ENCODE measurements around the gene LRP1B.

LRP1B gene

DNA sequence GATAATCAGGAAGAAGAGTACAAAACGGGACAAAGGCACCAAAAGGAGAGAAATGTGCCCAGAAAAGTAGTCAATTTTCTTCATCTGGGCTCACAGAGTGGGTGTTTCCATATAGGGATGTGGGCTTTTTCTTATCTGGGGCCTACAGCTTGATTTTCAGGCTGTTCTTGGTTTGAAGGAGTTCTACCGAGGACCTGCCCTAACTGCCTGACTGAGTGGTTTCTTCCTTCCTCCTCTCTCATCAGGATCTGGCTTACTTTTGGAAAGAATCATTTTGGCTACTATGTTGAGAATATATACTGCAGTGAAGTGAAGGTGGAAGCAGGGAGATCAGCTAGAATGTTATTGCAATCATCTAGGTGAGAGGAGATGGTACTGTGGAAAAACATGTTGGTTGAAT, 316.7 kb downstream of the LRP1B start:
- ATAC-seq (replicated peaks) = no peak
- H3K9me3 Mint-ChIP-seq = peaks cover 19 to 30% of the 10 kb centered on the region in 2 donors
- H3K27me3 Mint-ChIP-seq = no peaks in the 10 kb centered on the region
- H3K36me3 Mint-ChIP-seq = no peaks in the 10 kb centered on the region
- no peak for DNase-seq
- H3K4me1 Mint-ChIP-seq = no peaks in the 10 kb centered on the region
- no peak overlapping the region for H3K27ac Mint-ChIP-seq
- no peak overlapping the region for H3K4me3 Mint-ChIP-seq

DNA sequence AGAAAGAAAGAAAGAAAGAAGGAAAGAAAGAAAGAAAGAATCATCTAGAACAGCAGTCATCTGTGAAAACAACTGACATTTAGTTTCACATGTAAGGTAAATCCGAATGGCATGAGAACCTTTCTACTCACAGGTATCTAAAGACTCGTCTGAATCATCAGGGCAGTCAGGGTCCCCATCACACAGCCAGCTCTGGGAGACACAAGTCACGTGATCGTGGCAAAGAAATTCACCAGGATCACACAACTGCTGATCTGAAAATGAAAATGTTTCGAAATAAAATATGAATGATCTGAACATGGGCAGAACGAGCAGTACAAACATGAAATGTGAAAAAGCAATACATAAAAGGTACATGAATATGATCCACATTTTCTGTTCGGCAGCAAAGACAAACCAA, 320.7 kb downstream of the LRP1B start:
- Mint-ChIP-seq H3K4me3 (no peak overlapping the region), H3K36me3 (no peaks in the 10 kb centered on the region), H3K4me1 (no peaks in the 10 kb centered on the region), H3K27ac (no peak overlapping the region), H3K9me3 (peaks cover 19 to 20% of the 10 kb centered on the region in 2 donors), H3K27me3 (no peaks in the 10 kb centered on the region)
- DNase-seq = no peak
- no peak for ATAC-seq (replicated peaks)

DNA sequence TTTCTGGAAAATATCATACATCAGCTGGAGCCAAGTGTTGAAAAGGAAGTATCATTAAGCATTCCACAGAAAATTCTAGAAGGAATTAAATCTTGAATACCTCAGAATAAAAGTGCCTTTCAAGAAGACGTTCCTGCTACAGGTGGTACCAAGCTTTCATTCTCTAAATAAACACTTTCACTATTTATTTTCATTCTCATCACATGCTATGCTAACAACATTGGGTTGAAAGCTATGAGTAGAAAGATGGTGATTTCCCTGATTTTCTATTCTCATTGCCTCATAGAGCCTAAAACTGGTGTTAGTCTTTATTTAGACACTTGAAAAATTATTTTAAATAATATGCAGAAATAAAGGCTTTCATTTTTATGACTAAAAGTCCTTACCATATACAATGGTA, 324.7 kb downstream of the LRP1B start:
- no peaks in the 10 kb centered on the region for H3K4me1 Mint-ChIP-seq
- ATAC-seq (replicated peaks) (no peak), DNase-seq (no peak)
- no peaks in the 10 kb centered on the region for H3K27me3 Mint-ChIP-seq
- H3K27ac Mint-ChIP-seq = no peak overlapping the region
- no peak overlapping the region for H3K4me3 Mint-ChIP-seq
- no peaks in the 10 kb centered on the region for H3K36me3 Mint-ChIP-seq
- peaks cover 0 to 3% of the 10 kb centered on the region in 2 donors for H3K9me3 Mint-ChIP-seq

DNA sequence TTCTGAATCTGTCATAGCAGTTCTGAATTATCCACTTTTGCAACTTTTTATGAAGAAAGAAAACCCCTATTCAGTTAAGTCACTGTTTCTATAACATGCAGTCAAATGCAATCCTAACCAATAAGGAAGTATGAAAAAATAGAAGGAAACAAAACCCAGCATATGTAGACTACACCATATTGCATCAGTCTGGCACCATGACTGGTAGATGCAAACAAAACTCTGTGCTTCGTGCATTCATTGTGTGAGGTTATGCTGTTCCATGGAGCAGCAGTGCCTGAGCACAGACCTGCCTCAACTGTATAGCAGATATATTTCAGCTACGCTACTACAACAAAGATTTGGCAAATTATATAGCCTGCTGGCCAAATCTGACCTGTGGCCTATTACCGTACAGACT, 325.5 kb downstream of the LRP1B start:
- DNase-seq (no peak), ATAC-seq (replicated peaks) (no peak)
- no peaks in the 10 kb centered on the region for H3K4me1 Mint-ChIP-seq
- H3K27me3 Mint-ChIP-seq = no peaks in the 10 kb centered on the region
- no peak overlapping the region for H3K4me3 Mint-ChIP-seq
- H3K9me3 Mint-ChIP-seq = peaks cover 0 to 3% of the 10 kb centered on the region in 2 donors
- H3K27ac Mint-ChIP-seq = no peak overlapping the region
- no peaks in the 10 kb centered on the region for H3K36me3 Mint-ChIP-seq

DNA sequence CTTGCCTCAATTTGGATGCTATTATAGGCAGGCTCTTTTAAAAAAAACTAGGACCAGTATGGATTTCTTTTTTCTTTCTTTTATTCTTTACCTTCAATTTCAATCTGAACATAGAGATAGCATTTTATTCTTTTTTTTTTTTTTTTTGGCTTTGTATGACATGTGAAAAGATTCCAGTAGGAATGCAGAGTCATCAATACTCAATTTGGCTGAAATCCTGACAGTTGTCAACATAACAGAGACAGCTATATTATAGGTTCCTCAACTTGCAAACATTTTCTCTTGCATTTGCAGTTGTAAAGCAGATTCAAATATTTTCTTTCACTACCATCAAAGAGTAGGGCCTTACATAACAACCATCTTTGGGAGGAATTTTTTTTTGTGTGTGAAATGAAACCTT, 334.4 kb downstream of the LRP1B start:
- Mint-ChIP-seq H3K4me3 (no peak overlapping the region), H3K36me3 (no peaks in the 10 kb centered on the region), H3K27ac (no peak overlapping the region), H3K27me3 (no peaks in the 10 kb centered on the region), H3K9me3 (no peaks in the 10 kb centered on the region), H3K4me1 (no peaks in the 10 kb centered on the region)
- no peak for ATAC-seq (replicated peaks)
- DNase-seq = no peak

DNA sequence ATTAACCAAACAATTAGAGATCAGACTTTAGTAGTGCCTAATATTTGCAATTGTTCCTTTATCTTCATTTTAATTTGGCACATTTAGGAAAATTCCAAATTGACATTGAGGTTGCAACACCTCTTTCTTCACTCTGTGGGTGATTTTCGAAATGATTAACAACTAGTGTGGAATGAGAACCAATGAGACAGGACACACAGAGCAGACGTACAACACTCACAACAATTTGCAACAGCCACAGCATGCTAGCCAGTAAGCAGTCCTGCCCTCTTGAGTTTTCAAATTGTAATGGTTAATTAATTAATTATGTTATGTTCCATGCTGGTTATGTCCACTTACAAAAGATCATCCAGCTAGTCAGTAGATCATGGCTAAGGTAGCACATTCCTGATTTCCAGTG, 339.3 kb downstream of the LRP1B start:
- Mint-ChIP-seq H3K9me3 (no peaks in the 10 kb centered on the region), H3K36me3 (no peaks in the 10 kb centered on the region), H3K27me3 (no peaks in the 10 kb centered on the region), H3K4me1 (no peaks in the 10 kb centered on the region), H3K4me3 (no peak overlapping the region), H3K27ac (no peak overlapping the region)
- DNase-seq = no peak
- no peak for ATAC-seq (replicated peaks)

DNA sequence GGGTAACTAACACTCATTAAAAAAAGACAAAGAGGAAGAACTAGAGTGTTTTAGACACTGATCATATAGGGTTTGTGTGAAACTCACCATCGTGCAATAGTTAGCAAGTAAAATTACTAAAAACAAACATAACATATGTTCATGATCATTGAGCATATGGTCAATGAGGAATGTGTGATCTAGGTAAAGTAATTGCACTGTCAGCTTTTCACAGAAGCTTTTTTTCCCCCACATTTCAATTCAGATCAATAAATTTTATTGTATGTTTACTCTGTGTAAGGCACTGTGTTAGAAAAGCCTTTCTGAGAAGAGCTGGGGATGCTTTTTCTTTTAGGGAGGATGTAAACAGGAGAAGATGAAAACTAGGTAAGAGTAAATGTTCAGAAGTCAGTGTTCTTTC, 348.2 kb downstream of the LRP1B start:
- Mint-ChIP-seq H3K4me3 (no peak overlapping the region), H3K27ac (no peak overlapping the region), H3K27me3 (no peaks in the 10 kb centered on the region), H3K36me3 (no peaks in the 10 kb centered on the region), H3K9me3 (no peaks in the 10 kb centered on the region), H3K4me1 (no peaks in the 10 kb centered on the region)
- DNase-seq = no peak
- ATAC-seq (replicated peaks) = no peak

DNA sequence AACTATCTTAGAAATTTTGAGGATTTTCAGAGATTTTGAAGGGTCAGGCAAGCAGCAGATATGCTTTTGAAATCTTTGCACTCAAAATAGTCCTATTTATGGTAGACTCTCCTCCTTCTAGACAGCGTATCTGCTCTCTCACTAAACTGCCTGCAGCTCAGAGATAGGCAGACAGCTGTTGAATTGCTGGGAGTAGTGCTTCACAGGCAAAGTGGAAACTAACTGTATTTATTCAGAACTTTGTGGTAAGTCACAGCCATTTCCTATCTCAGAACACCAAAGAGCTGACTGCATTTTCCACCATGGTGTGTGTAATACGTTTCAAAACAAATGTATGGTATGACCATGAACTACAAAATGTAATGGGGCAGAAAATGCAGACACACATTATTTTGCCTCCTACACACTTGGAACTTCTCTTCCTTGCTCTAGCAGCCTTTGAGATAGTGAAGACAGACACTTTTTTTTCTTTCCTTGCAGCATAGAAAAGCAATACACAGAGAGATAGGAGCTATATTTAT, 352.4 kb downstream of the LRP1B start:
- Mint-ChIP-seq H3K9me3 (peaks cover 0 to 2% of the 10 kb centered on the region in 2 donors), H3K4me3 (no peak overlapping the region), H3K27me3 (no peaks in the 10 kb centered on the region), H3K36me3 (no peaks in the 10 kb centered on the region), H3K27ac (no peak overlapping the region), H3K4me1 (no peaks in the 10 kb centered on the region)
- DNase-seq (no peak), ATAC-seq (replicated peaks) (no peak)

DNA sequence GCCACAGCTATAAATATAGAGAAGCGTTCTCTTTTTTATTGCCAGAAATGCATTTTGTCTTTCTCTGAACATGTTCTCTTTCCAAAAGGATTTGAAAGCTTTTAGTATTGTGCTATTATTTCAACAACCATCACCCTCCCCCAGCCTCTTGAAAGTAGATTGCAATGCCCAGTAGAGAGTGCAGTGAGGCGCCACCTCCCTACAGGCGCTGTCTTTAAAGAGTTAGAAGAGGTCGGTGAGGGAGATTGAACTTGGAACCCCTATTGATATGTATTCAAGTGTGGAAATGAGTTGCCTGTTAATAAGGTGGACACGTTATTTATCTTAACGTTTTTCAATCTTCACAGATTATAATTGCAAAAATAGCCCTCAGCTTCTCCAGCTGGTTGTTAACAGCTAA, 360.3 kb downstream of the LRP1B start:
- H3K36me3 Mint-ChIP-seq = no peaks in the 10 kb centered on the region
- H3K4me1 Mint-ChIP-seq = no peaks in the 10 kb centered on the region
- H3K9me3 Mint-ChIP-seq = no peaks in the 10 kb centered on the region
- no peaks in the 10 kb centered on the region for H3K27me3 Mint-ChIP-seq
- DNase-seq = no peak
- no peak overlapping the region for H3K4me3 Mint-ChIP-seq
- H3K27ac Mint-ChIP-seq = no peak overlapping the region
- ATAC-seq (replicated peaks) = no peak

DNA sequence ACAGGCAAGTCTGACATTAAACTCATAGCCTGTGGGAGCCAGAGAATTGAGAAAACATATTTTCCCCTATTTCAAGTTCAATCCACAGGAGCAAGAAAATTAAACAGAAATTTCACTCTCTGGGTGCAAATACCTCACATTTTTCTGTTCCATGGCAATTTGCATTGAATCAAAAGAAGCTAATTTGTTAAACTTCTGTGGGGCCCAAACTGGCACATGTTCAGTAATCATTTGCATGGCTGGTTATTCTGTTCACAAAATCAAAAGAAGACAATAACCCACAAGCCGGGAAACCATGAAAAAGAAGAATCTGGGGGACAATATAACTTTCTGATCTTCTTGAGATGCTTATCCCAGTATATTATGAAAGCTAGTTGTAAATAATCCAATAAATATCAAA, 363.1 kb downstream of the LRP1B start:
- no peak for DNase-seq
- no peaks in the 10 kb centered on the region for H3K9me3 Mint-ChIP-seq
- no peaks in the 10 kb centered on the region for H3K4me1 Mint-ChIP-seq
- ATAC-seq (replicated peaks) = no peak
- no peak overlapping the region for H3K27ac Mint-ChIP-seq
- H3K36me3 Mint-ChIP-seq = no peaks in the 10 kb centered on the region
- H3K4me3 Mint-ChIP-seq = no peak overlapping the region
- no peaks in the 10 kb centered on the region for H3K27me3 Mint-ChIP-seq

DNA sequence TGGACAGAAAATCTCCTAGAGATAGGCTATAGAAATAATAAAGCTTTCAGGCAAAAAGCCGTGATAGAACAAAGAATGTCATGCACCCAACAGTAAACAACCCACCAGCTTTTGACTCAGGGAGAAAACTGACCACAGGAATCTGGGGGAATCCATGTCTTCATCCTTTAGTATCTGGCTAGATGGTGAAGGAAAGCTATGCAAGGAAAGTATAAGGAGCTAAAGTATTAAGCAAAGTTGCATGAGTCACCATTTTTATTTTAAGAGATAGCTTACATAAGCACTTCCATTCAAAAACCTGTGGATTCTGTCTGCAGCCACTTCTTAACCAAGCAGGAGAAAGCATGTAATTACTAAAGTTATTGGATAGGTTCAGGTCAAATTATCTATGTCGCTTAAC, 363.8 kb downstream of the LRP1B start:
- H3K27me3 Mint-ChIP-seq = no peaks in the 10 kb centered on the region
- H3K9me3 Mint-ChIP-seq = no peaks in the 10 kb centered on the region
- no peak overlapping the region for H3K27ac Mint-ChIP-seq
- no peaks in the 10 kb centered on the region for H3K36me3 Mint-ChIP-seq
- no peaks in the 10 kb centered on the region for H3K4me1 Mint-ChIP-seq
- ATAC-seq (replicated peaks) = no peak
- no peak overlapping the region for H3K4me3 Mint-ChIP-seq
- DNase-seq = no peak

DNA sequence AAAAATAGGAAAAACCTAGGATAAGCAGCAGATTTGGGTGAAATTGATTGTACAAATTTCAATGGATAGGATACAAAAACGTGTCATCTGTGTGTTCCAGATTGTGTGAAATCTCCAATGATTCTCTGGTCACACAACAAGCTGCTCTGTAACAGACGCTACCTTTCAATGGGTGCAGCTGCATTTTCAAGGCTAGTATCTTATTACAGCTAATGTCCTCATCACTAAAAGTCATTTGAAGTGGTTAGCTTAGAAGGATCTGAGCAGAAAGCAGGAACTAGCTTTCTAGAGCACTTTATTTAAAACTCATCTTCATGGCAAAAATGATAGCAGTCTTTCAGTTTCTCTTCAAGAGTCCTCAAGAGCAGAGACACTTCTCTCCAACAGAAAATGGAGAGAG, 364.6 kb downstream of the LRP1B start:
- Mint-ChIP-seq H3K4me1 (no peaks in the 10 kb centered on the region), H3K9me3 (no peaks in the 10 kb centered on the region), H3K27ac (no peak overlapping the region), H3K4me3 (no peak overlapping the region), H3K27me3 (no peaks in the 10 kb centered on the region), H3K36me3 (no peaks in the 10 kb centered on the region)
- DNase-seq (no peak), ATAC-seq (replicated peaks) (no peak)

DNA sequence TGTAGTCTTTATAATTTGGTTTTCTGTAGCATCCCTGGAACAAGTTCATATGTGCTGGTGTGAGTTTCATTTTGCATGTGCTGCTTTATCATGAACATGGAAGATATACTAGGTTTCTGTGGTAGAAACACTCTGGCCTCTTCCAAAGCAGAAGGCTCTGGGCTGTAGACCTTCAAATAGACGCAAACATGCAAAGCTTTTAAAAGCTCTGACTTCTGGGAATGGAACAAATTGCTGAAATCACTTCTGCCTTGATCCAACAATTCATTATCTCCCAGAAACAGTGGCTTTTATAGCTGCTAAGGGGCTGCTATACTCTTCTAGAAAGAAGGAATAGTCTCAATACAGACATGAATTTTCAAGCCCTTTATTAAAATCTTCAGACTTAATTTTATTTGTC, 382.2 kb downstream of the LRP1B start:
- no peak overlapping the region for H3K27ac Mint-ChIP-seq
- H3K4me1 Mint-ChIP-seq = no peaks in the 10 kb centered on the region
- no peak overlapping the region for H3K4me3 Mint-ChIP-seq
- H3K36me3 Mint-ChIP-seq = no peaks in the 10 kb centered on the region
- no peak for DNase-seq
- H3K27me3 Mint-ChIP-seq = no peaks in the 10 kb centered on the region
- no peak for ATAC-seq (replicated peaks)
- H3K9me3 Mint-ChIP-seq = peaks cover 0 to 1% of the 10 kb centered on the region in 2 donors

DNA sequence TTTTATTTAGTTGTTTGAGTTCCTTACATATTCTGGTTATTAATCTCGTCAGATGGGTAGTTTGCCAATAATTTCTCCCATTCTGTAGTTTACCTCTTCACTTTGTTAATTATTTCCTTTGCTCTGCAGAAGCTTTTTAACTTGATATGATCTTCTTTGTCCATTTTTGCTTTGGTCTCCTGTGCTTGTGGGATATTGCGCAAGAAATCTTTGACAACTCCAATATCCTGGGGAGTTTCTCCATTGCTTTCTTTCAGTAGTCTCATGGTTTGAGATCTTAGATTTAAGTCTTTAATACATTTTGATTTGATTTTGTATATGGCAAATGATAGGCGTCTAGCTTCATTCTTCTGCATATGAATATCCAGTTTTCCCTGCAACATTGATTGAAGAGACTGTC, 389.2 kb downstream of the LRP1B start:
- H3K4me1 Mint-ChIP-seq = no peaks in the 10 kb centered on the region
- ATAC-seq (replicated peaks) = no peak
- no peak overlapping the region for H3K27ac Mint-ChIP-seq
- DNase-seq = no peak
- H3K36me3 Mint-ChIP-seq = no peaks in the 10 kb centered on the region
- H3K27me3 Mint-ChIP-seq = no peaks in the 10 kb centered on the region
- H3K9me3 Mint-ChIP-seq = peaks cover 0 to 1% of the 10 kb centered on the region in 2 donors
- no peak overlapping the region for H3K4me3 Mint-ChIP-seq

DNA sequence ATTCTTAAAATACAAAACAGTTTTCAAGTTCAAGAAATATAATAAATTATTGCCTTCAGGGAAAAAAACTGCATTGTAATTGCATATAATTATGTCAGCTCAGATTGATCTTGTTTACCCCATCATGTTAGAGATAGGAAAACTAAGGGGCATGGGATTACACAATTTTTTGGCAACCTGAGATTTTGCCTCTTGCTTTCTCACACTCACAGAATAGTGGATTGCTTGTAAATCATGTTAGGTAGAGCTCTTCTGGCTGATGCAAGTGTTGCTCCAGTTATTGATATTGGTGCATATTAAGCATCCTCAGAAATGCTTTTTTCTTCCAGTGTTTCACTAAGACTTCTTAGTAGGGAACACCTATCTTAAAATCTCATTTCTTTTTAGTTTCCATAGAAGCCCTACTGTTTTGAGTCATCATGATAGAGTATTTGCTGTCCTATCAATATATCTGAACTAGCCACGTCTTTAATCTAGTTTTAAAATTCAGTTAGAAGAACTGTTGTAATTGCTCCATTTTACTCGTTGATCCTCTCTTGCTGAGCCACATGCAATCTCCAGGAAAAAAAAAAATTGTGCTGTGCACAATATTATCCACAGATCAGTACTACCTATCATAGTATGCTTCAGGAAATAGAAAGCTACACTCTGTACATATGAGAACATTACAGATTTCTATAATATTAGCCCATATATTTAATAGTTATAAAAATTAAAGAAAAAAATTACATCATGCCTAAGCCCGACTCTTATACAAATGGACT, 393.1 kb downstream of the LRP1B start:
- H3K4me1 Mint-ChIP-seq = no peaks in the 10 kb centered on the region
- H3K27me3 Mint-ChIP-seq = no peaks in the 10 kb centered on the region
- no peak overlapping the region for H3K4me3 Mint-ChIP-seq

DNA sequence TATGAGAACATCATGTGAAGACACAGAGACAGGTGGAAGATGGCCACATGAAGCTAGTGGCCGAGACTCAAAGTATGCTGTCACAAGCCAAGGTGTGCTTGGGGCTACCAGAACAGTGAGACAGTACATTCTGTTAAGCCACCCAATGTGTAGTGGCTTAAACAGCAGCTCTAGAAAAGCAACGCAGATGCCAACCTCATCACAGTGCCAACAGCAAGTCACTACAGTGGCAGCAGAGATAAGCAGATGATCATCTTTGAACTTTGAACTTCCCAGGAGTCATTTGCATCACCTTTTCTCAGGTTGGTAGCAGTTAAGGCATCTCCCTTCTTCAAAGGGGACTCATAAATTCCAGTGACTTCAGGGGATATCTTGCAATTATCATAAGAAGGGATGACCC, 394.4 kb downstream of the LRP1B start:
- Mint-ChIP-seq H3K9me3 (no peaks in the 10 kb centered on the region), H3K4me1 (no peaks in the 10 kb centered on the region), H3K27me3 (no peaks in the 10 kb centered on the region), H3K36me3 (no peaks in the 10 kb centered on the region), H3K27ac (no peak overlapping the region), H3K4me3 (no peak overlapping the region)
- DNase-seq = no peak
- ATAC-seq (replicated peaks) = no peak

More for the DNA sequence above, 393.1 kb downstream of the LRP1B start:
- Mint-ChIP-seq H3K27ac (no peak overlapping the region), H3K36me3 (no peaks in the 10 kb centered on the region), H3K9me3 (no peaks in the 10 kb centered on the region)
- DNase-seq (no peak), ATAC-seq (replicated peaks) (no peak)
